CD14-positive monocyte (primary cell): Measurements from ENCODE around the gene ACTR3. TPM values are rescaled to one million over a fixed set of nuclear protein-coding genes. Genes with fewer than 3 reads are reported as not detected.

ENCODE experiments used
- DNase-seq, 3 donors: peaks; one replicate each; pipeline ENCODE4 v3.0.0-alpha.2; 2011 to 2022
- H2AFZ ChIP-seq: 2 replicates; pipeline ENCODE4 v1.6.0; 2012; ENCODE audit warnings: mild to moderate bottlenecking, low read depth, low read length, inconsistent platforms; ENCODE audit not compliant: insufficient read depth, poor library complexity, severe bottlenecking
- H3K27ac ChIP-seq, 2 donors: 1 replicate in 1 of 2; 2 replicates in 1 of 2; pipeline ENCODE4 v1.5.1; 2012 to 2013; ENCODE audit warnings: low read length in 2 of 2, control low read depth in 1 of 2, inconsistent platforms in 1 of 2, low read depth in 1 of 2, mild to moderate bottlenecking in 1 of 2
- H3K27me3 ChIP-seq, 2 donors: one replicate each; pipeline versions ENCODE4 v1.6.0 to v1.6.1; 2011 to 2013; ENCODE audit warnings: low read length in 2 of 2; ENCODE audit not compliant: control insufficient read depth in 2 of 2, insufficient read depth in 2 of 2
- H3K36me3 ChIP-seq, 2 donors: replicated peaks in 1 of 2; 1 replicate in 1 of 2; 2 replicates in 1 of 2; pipeline versions ENCODE4 v1.5.1 to v1.6.1; 2012 to 2013; ENCODE audit warnings: low read length in 2 of 2, control low read depth in 1 of 2, inconsistent platforms in 1 of 2, mild to moderate bottlenecking in 1 of 2; ENCODE audit not compliant: insufficient read depth in 2 of 2, control insufficient read depth in 1 of 2
- H3K4me1 ChIP-seq, 2 donors: 1 replicate in 1 of 2; 2 replicates in 1 of 2; pipeline versions ENCODE4 v1.5.1 to v1.6.1; 2012 to 2013; ENCODE audit warnings: low read length in 2 of 2, control low read depth in 1 of 2, inconsistent platforms in 1 of 2, mild to moderate bottlenecking in 1 of 2, moderate library complexity in 1 of 2; ENCODE audit not compliant: insufficient read depth in 2 of 2, control insufficient read depth in 1 of 2
- H3K4me2 ChIP-seq: replicated peaks from 2 replicates; pipeline ENCODE3; 2012; ENCODE audit warnings: low read length, moderate library complexity, mild to moderate bottlenecking; ENCODE audit not compliant: poor library complexity, severe bottlenecking; ENCODE audit errors: extremely low read depth
- H3K4me3 ChIP-seq, 3 experiments: fragments of 200-600 bp in 1 of 3; sonication (generic) in 1 of 3; replicated peaks in 1 of 3; 1 replicate in 2 of 3; 2 replicates in 1 of 3; pipeline ENCODE4 v1.5.1; 2011 to 2013; ENCODE audit warnings: low read length in 3 of 3, mild to moderate bottlenecking in 3 of 3, control low read depth in 2 of 3, low read depth in 2 of 3, inconsistent platforms in 1 of 3, moderate library complexity in 1 of 3
- H3K79me2 ChIP-seq: 2 replicates; pipeline ENCODE4 v1.6.0; 2012; ENCODE audit warnings: mild to moderate bottlenecking, control low read depth, inconsistent platforms, low read length, moderate library complexity; ENCODE audit not compliant: insufficient read depth
- H3K9ac ChIP-seq: 2 replicates; pipeline ENCODE4 v1.6.0; 2017; ENCODE audit warnings: low read length, mild to moderate bottlenecking; ENCODE audit not compliant: insufficient read depth, poor library complexity, severe bottlenecking
- H3K9me3 ChIP-seq, 2 donors: replicated peaks in 1 of 2; 1 replicate in 1 of 2; 2 replicates in 1 of 2; pipeline versions ENCODE4 v1.5.1 to v1.6.1; 2012 to 2013; ENCODE audit warnings: low read length in 2 of 2, control low read depth in 1 of 2; ENCODE audit not compliant: control insufficient read depth in 1 of 2, insufficient read depth in 1 of 2
- H4K20me1 ChIP-seq: 2 replicates; pipeline ENCODE4 v1.6.0; 2012; ENCODE audit warnings: mild to moderate bottlenecking, low read length, control low read depth, moderate library complexity; ENCODE audit not compliant: insufficient read depth
- H3K27ac Mint-ChIP-seq, 7 donors: one replicate each; pipeline ENCODE4 v1.8.0; 2020; ENCODE audit warnings: mild to moderate bottlenecking in 7 of 7, mixed read lengths in 7 of 7, moderate library complexity in 6 of 7, inconsistent platforms in 2 of 7
- H3K27me3 Mint-ChIP-seq, 3 donors: one replicate each; pipeline ENCODE4 v1.8.0; 2021 to 2022; ENCODE audit warnings: low read depth in 3 of 3, mild to moderate bottlenecking in 3 of 3, mixed read lengths in 3 of 3, moderate library complexity in 3 of 3, inconsistent platforms in 1 of 3
- H3K36me3 Mint-ChIP-seq, 2 donors: one replicate each; pipeline ENCODE4 v1.8.0; 2020; ENCODE audit warnings: mixed read lengths in 2 of 2, inconsistent platforms in 1 of 2, mild to moderate bottlenecking in 1 of 2
- H3K4me1 Mint-ChIP-seq: one replicate; pipeline ENCODE4 v1.8.0; 2020; ENCODE audit warnings: mild to moderate bottlenecking, mixed read lengths
- H3K4me3 Mint-ChIP-seq, 2 donors: one replicate each; pipeline ENCODE4 v1.8.0; 2020; ENCODE audit warnings: mild to moderate bottlenecking in 2 of 2, mixed read lengths in 2 of 2, moderate library complexity in 1 of 2
- H3K9me3 Mint-ChIP-seq, 7 donors: one replicate each; pipeline ENCODE4 v1.8.0; 2020 to 2022; ENCODE audit warnings: mixed read lengths in 7 of 7, mild to moderate bottlenecking in 6 of 7, moderate library complexity in 6 of 7, inconsistent platforms in 2 of 7
- CTCF ChIP-seq: fragments of 200-600 bp; IDR thresholded peaks from one replicate; pipeline ENCODE4 v1.8.0; 2022; ENCODE audit warnings: antibody characterized with exemption, mild to moderate bottlenecking
- WGBS: methylation state at CpG from one replicate; pipeline ENCODE4 v1.1.5; 2013; ENCODE audit warnings: missing lambda C conversion rate; ENCODE audit not compliant: insufficient coverage; 5-methylcytosine and 5-hydroxymethylcytosine counted together
- intact Hi-C, 2 donors: fragments of 100-400 bp; cut with micrococcal nuclease; formaldehyde crosslinking; loops; one replicate each; pipeline versions ENCODE4 v1.15.0 to v1.15.1; 2023
- polyA plus RNA-seq, 3 donors: library from polyadenylated mRNA; depleted of rRNA in 1 of 3; unstranded in 2 of 3; stranded (reverse) in 1 of 3; fragments of 300-500 nt in 2 of 3; fragments of >200 nt in 1 of 3; fragmentation: Illumina TruSeq in 2 of 3; gene quantifications; 1 replicate in 2 of 3; 2 replicates in 1 of 3; pipeline ENCODE4 v1.2.3, GENCODE V29; 2012 to 2021

The ACTR3 gene
- polyA plus RNA-seq, 3 donors = 103 to 557 (median 464) TPM

DNA sequence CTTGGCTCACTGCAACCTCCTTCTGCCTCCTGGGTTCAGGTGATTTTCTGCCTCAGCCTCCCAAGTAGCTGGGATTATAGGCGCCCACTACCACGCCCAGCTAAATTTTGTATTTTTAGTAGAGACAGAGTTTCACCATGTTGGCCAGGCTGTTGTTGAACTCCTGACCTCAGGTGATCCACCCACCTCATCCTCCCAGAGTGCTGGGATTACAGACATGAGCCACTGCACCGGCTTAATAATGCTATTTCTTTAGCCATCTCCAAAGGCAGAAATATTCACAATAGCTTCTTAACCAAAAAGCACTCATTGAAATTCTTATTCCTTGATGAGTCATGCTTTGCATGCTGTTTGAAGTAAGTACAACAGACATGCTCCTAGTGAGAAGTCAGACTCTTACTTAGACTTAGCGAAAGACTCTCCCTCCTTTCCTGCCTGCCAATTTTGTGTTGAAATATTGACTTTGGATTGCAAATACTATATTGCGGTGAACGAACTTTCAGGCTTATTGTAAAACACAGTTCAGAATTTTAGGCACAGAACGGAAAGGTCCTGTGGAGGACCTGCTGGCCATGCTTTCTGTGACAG is 4.4 kb downstream of the ACTR3 start:
- TF ChIP-seq CTCF = no peak
- peak overlapping the region; percentile 5 for H3K9ac ChIP-seq
- H3K4me1 Mint-ChIP-seq = peaks cover 69% of the 10 kb centered on the region
- peaks cover 0 to 2% (median 0%) of the 10 kb centered on the region in 3 donors for H3K27me3 Mint-ChIP-seq
- H3K4me3 ChIP-seq = peak overlapping the region in 2 of 3 experiments; percentile 10 to 89
- H3K4me1 ChIP-seq = peaks cover 65 to 83% of the 10 kb centered on the region in 2 donors
- H4K20me1 ChIP-seq = peaks cover 83% of the 10 kb centered on the region
- 0% methylated on average over 3 of the region's 7 CpGs for WGBS
- H3K79me2 ChIP-seq = peaks cover 94% of the 10 kb centered on the region
- peaks cover 29 to 41% of the 10 kb centered on the region in 2 donors for H3K36me3 Mint-ChIP-seq
- peak overlapping the region; percentile 70 to 91 (median 89) for H3K27ac Mint-ChIP-seq
- no peaks in the 10 kb centered on the region for H3K27me3 ChIP-seq
- peak overlapping the region; percentile 42 for H3K4me2 ChIP-seq
- H3K27ac ChIP-seq = peak overlapping the region; percentile 38 to 60
- no peak overlapping the region for H2AFZ ChIP-seq
- intact Hi-C loops = loop anchor here (5.0 to 10.0 kb wide), 3 partner anchors 33 to 139 kb away; partner anchors contain the start of gene SLC35F5 (in 1 of the 2)
- peak; percentile 68 to 85 (median 70) for DNase-seq
- peaks cover 2 to 4% of the 10 kb centered on the region in 2 donors for H3K36me3 ChIP-seq
- peak overlapping the region; percentile 46 to 53 for H3K4me3 Mint-ChIP-seq
- no peaks in the 10 kb centered on the region for H3K9me3 ChIP-seq
- peaks cover 0 to 3% (median 0%) of the 10 kb centered on the region in 7 donors for H3K9me3 Mint-ChIP-seq

GRCh38 chr2:113895301-113895700 is 5.4 kb downstream of the ACTR3 start:
- H3K9ac ChIP-seq = no peak overlapping the region

More at GRCh38 chr2:113895301-113895700, 5.4 kb downstream of the ACTR3 start:
- H3K4me1 ChIP-seq = peaks cover 72 to 92% of the 10 kb centered on the region in 2 donors
- H3K36me3 ChIP-seq = peaks cover 2 to 4% of the 10 kb centered on the region in 2 donors
- no peaks in the 10 kb centered on the region for H3K9me3 Mint-ChIP-seq
- peaks cover 29 to 44% of the 10 kb centered on the region in 2 donors for H3K36me3 Mint-ChIP-seq
- H4K20me1 ChIP-seq = peaks cover 94% of the 10 kb centered on the region
- H3K27me3 ChIP-seq = no peaks in the 10 kb centered on the region
- peaks cover 100% of the 10 kb centered on the region for H3K79me2 ChIP-seq
- peak overlapping the region in 1 of 2 donors; percentile 60 for H3K27ac ChIP-seq
- intact Hi-C loops = loop anchor here in 1 of 2 donors (10.0 kb wide), 1 partner anchor 140 kb away; the partner anchor contains the start of gene SLC35F5
- H3K27me3 Mint-ChIP-seq = peaks cover 0 to 2% (median 0%) of the 10 kb centered on the region in 3 donors
- H3K4me2 ChIP-seq = peak overlapping the region; percentile 42
- peak overlapping the region; percentile 38 to 70 for H3K4me3 Mint-ChIP-seq
- peaks cover 80% of the 10 kb centered on the region for H3K4me1 Mint-ChIP-seq
- DNase-seq = peak in 2 of 3 donors; percentile 35 to 58
- no peak overlapping the region for H2AFZ ChIP-seq
- 80% methylated on average over 1 of the region's 4 CpGs for WGBS
- no peak for TF ChIP-seq CTCF
- no peaks in the 10 kb centered on the region for H3K9me3 ChIP-seq
- H3K4me3 ChIP-seq = peak overlapping the region in 1 of 3 experiments; percentile 89
- H3K27ac Mint-ChIP-seq = peak overlapping the region in 6 of 7 donors; percentile 62 to 91 (median 86)
